CD4-positive, alpha-beta T cell treated with Interleukin-17A for 4 hours (primary cell): ENCODE data around the gene RAB3IL1.
A peak's percentile ranks its signal among the peaks of the same experiment; 100 is the strongest.
"Not testable (repeated sequence)": the region's sequence is repeated elsewhere in the genome, so short reads cannot be mapped to it uniquely, and the experiment has no call there.

Experiments
- DNase-seq: peaks from one replicate; pipeline ENCODE4 v3.0.0-alpha.2; 2020; ENCODE audit warnings: mixed read lengths

RAB3IL1 gene

GRCh38 chr11:61882879-61883278 is 34.5 kb downstream of the RAB3IL1 start:
- no peak for DNase-seq

GRCh38 chr11:61882267-61882666 is 35.1 kb downstream of the RAB3IL1 start:
- DNase-seq = not testable (repeated sequence)

GRCh38 chr11:61881397-61881796 is 36.0 kb downstream of the RAB3IL1 start:
- DNase-seq = no peak

- DNase-seq = no peak
Observed at GRCh38 chr11:61880454-61880853, 36.9 kb downstream of the RAB3IL1 start.

GRCh38 chr11:61880031-61880430 is 37.3 kb downstream of the RAB3IL1 start:
- DNase-seq = no peak

- no peak for DNase-seq
Observed at GRCh38 chr11:61879152-61879551, 38.2 kb downstream of the RAB3IL1 start.

GRCh38 chr11:61875698-61876097 is 41.7 kb downstream of the RAB3IL1 start:
- no peak for DNase-seq

- DNase-seq = no peak
Observed at GRCh38 chr11:61874853-61875252, 42.5 kb downstream of the RAB3IL1 start.

GRCh38 chr11:61874377-61874809 is 43.0 kb downstream of the RAB3IL1 start:
- DNase-seq = no peak

- no peak for DNase-seq
Observed at GRCh38 chr11:61873588-61874376, 43.6 kb downstream of the RAB3IL1 start.

- DNase-seq = no peak
Observed at GRCh38 chr11:61872935-61873565, 44.3 kb downstream of the RAB3IL1 start.

- DNase-seq = peak; percentile 69
Observed at GRCh38 chr11:61871158-61871597, 46.2 kb downstream of the RAB3IL1 start.

GRCh38 chr11:61870541-61871031 is 46.8 kb downstream of the RAB3IL1 start:
- no peak for DNase-seq

- DNase-seq = no peak
Observed at GRCh38 chr11:61869708-61870451, 47.5 kb downstream of the RAB3IL1 start.

- DNase-seq = no peak
Observed at GRCh38 chr11:61869429-61869707, 48.0 kb downstream of the RAB3IL1 start.

- DNase-seq = no peak
Observed at GRCh38 chr11:61868571-61869428, 48.6 kb downstream of the RAB3IL1 start.

GRCh38 chr11:61866958-61867343 is 50.4 kb downstream of the RAB3IL1 start:
- no peak for DNase-seq

- DNase-seq = no peak
Observed at GRCh38 chr11:61866231-61866957, 51.0 kb downstream of the RAB3IL1 start.

- DNase-seq = no peak
Observed at GRCh38 chr11:61864814-61865775, 52.3 kb downstream of the RAB3IL1 start.

GRCh38 chr11:61863548-61864081 is 53.8 kb downstream of the RAB3IL1 start:
- DNase-seq = no peak
